A673 (cell line): ENCODE data around the gene PNPLA6. TPM values are rescaled to one million over a fixed set of nuclear protein-coding genes. Genes with fewer than 3 reads are reported as not detected.

ENCODE experiments used
- BruUV-seq: library from RNA; stranded (reverse); fragments of 400-500 nt; replicated peaks from 2 replicates; lab custom pipeline; 2021; lab: Mats Ljungman, UMichigan
- CTCF ChIA-PET: fragments of 300-600 bp; sonication (Branson Sonifier 250); formaldehyde crosslinking; loops from one replicate; lab custom pipeline; 2022; ENCODE audit warnings: antibody characterized with exemption; lab: Charles Lee
- POLR2A ChIA-PET: fragments of 300-600 bp; sonication (Branson Sonifier 250); formaldehyde crosslinking; loops from one replicate; lab custom pipeline; 2022; ENCODE audit warnings: antibody characterized with exemption; ENCODE audit not compliant: low non-redundant PET; lab: Charles Lee
- DNase-seq: peaks from one replicate; pipeline ENCODE4 v3.0.0-alpha.2; 2015; ENCODE audit warnings: low spot score
- H3K27ac ChIP-seq: fragments of 200-600 bp; sonication (generic); 2 replicates; pipeline ENCODE4 v1.5.1; 2016; ENCODE audit warnings: mixed run types, low read depth, mild to moderate bottlenecking, mixed read lengths, antibody characterized with exemption, low read length; ENCODE audit not compliant: poor library complexity, severe bottlenecking
- H3K27me3 ChIP-seq: fragments of 200-600 bp; sonication (generic); replicated peaks from 2 replicates; pipeline ENCODE4 v1.6.1; 2017; ENCODE audit warnings: mixed run types, low read depth, mild to moderate bottlenecking, mixed read lengths, antibody characterized with exemption, low read length; ENCODE audit not compliant: insufficient read depth, poor library complexity
- H3K36me3 ChIP-seq: fragments of 200-600 bp; sonication (generic); 2 replicates; pipeline ENCODE4 v1.6.1; 2016; ENCODE audit warnings: mixed run types, mild to moderate bottlenecking, mixed read lengths, antibody characterized with exemption, low read length; ENCODE audit not compliant: insufficient read depth, poor library complexity, severe bottlenecking
- H3K4me1 ChIP-seq: fragments of 200-600 bp; sonication (generic); 2 replicates; pipeline ENCODE4 v1.6.1; 2017; ENCODE audit warnings: mixed run types, mild to moderate bottlenecking, mixed read lengths, antibody characterized with exemption, low read length; ENCODE audit not compliant: insufficient read depth, poor library complexity, severe bottlenecking
- H3K4me3 ChIP-seq: fragments of 200-600 bp; sonication (generic); 2 replicates; pipeline ENCODE4 v1.5.1; 2016; ENCODE audit warnings: low read depth, mixed run types, mild to moderate bottlenecking, mixed read lengths, low read length; ENCODE audit not compliant: poor library complexity, severe bottlenecking
- H3K9me3 ChIP-seq: fragments of 200-600 bp; sonication (generic); 2 replicates; pipeline ENCODE4 v1.6.1; 2016; ENCODE audit warnings: mixed run types, low read depth, mild to moderate bottlenecking, mixed read lengths, antibody characterized with exemption, low read length; ENCODE audit not compliant: poor library complexity, severe bottlenecking
- CTCF ChIP-seq: fragments of 300-800, 200-600 bp; sonication (generic); conservative IDR thresholded peaks from 2 replicates; pipeline ENCODE4 v1.5.1; 2017; ENCODE audit warnings: low read depth, mild to moderate bottlenecking, antibody characterized with exemption, low read length, moderate library complexity, mixed read lengths
- EZH2 ChIP-seq: fragments of 200-600 bp; sonication (generic); IDR thresholded peaks from 2 replicates; pipeline ENCODE4 v1.6.1; 2017; ENCODE audit warnings: borderline replicate concordance, low read depth, mild to moderate bottlenecking, mixed read lengths, antibody characterized with exemption, low read length; ENCODE audit not compliant: poor library complexity, severe bottlenecking
- intact Hi-C: fragments of 100-400 bp; cut with micrococcal nuclease; formaldehyde crosslinking; loops from one replicate; pipeline ENCODE4 v1.10.0; 2022; ENCODE audit not compliant: unreplicated experiment
- total RNA-seq: library from RNA; stranded (reverse); gene quantifications from 2 replicates; pipeline ENCODE4 v1.2.3, GENCODE V29; 2021

PNPLA6 gene
- total RNA-seq, 1 experiment from 2014 or later, result 70.4 TPM

DNA sequence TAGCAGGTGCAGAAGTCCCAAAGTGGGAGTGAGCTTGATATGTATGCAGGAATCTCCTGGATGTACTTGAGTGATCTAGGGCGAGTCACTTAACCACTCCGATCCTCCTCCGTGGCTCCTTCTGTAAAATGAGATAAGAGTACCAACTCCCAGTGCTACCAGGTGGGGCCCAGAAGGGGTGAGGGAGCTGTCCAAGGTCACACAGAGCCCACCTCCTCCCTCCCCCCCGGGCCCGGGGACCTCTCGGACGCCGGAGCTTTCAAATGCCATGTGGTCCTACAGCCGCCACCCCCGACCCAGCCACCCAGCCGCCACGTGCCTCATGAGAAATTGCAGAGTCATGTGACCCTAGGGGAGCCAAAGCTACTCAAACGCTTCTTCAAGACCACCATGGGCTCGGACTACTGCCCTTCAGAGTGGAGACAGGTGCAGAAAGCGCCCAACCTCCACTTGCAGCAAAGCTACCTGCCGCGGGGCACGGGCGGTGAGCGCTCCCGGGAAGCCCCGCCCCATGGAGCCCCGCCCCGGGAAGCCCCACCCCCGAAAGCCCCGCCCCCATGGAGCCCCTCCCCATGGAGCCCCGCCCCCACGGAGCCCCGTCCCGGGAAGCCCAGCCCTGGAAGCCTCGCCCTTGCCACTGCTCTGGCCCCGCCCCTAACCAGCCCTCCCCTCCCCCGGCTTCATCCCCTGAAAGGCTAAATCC, 29.7 kb upstream of the PNPLA6 start:
- no peaks in the 10 kb centered on the region for H3K36me3 ChIP-seq
- ChIA-PET CTCF (interaction anchor here (0.7 to 1.9 kb wide), 2 partner anchors 63 to 175 kb away, joined by 4 to 6 read pairs; partner anchors contain the start of gene TRAPPC5), POLR2A (no interaction called here)
- H3K27me3 ChIP-seq, result peaks cover under 1% of the 10 kb centered on the region
- no peak for DNase-seq
- H3K4me1 ChIP-seq, result peaks cover 5% of the 10 kb centered on the region
- TF ChIP-seq EZH2, result no peak
- no peak for TF ChIP-seq CTCF
- no peaks in the 10 kb centered on the region for H3K9me3 ChIP-seq
- intact Hi-C loops, result no loop called here
- BruUV-seq, result no TSS peak
- peak overlapping the region; percentile 27 for H3K4me3 ChIP-seq
- no peak overlapping the region for H3K27ac ChIP-seq

DNA sequence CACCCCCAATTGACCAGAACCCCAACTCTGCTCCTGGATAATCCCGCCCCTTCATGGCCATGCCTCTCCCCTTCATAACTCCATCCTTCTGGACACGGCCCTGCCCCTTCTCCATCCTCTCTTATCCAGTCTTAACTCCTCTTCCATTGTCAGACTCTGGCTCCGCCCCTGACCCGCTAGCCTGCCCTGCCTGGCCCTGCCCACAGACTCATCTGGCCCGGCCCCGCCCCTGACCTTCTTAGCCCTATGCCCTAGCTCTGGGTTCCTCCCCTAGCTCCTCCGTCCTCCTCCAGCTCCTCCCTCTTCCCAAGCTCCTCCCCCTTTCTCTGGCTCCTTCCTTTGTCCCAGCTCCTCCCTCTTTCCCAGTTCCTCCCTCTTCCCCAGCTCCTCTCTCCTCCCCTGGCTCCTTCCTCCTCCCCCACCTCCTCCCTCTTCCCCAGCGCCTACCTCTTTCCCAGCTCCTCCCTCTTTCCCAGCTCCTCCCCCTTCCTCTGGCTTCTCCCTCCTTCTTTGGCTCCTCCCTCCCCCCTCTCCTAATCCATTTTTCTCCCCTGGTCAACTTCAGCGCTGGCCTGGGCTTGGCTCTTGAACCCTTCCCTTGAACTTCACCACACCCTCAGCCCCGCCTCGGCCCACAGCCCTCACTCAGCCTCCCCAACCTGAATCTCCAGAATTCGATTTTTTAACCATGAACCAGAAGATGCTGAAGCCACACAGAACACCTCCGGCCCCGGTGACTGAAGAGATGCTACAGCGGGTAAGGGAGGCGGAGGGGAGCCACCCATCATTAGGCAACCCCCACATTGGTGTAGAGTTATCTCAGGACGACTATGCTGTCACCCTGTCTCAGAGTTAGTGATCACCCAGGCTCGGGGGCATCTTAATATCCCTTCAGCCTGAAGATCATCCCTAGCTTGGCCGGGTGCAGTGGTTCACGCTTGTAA, 28.9 kb upstream of the PNPLA6 start:
- peak overlapping the region; percentile 25 for H3K4me3 ChIP-seq

More for the DNA sequence above, 28.9 kb upstream of the PNPLA6 start:
- Histone ChIP-seq H3K27me3 (no peaks in the 10 kb centered on the region), H3K9me3 (no peaks in the 10 kb centered on the region), H3K36me3 (no peaks in the 10 kb centered on the region), H3K4me1 (peaks cover 5% of the 10 kb centered on the region), H3K27ac (no peak overlapping the region)
- DNase-seq, result peak; percentile 94
- POLR2A ChIA-PET, result no interaction called here
- CTCF ChIA-PET, result interaction anchor here (0.7 to 1.9 kb wide), 2 partner anchors 62 to 174 kb away, joined by 4 to 6 read pairs; partner anchors contain the start of gene TRAPPC5
- intact Hi-C loops, result no loop called here
- TF ChIP-seq CTCF (no peak), EZH2 (no peak)
- no TSS peak for BruUV-seq
